Calu3 (cell line): ENCODE data around the gene BCL3. TPM values are rescaled to one million over a fixed set of nuclear protein-coding genes. Genes with fewer than 3 reads are reported as not detected.
A peak's percentile ranks its signal among the peaks of the same experiment; 100 is the strongest.

Source experiments
- Bru-seq: library from RNA; stranded (reverse); fragments of 400-500 nt; gene quantifications from one replicate; lab custom pipeline; 2021; lab: Mats Ljungman, UMichigan
- BruChase-seq, 2 experiments: library from RNA; stranded (reverse); fragments of 400-500 nt; gene quantifications; one replicate each; lab custom pipeline; 2021; lab: Mats Ljungman, UMichigan
- BruUV-seq: library from RNA; stranded (reverse); fragments of 400-500 nt; replicated peaks from 2 replicates; lab custom pipeline; 2021; lab: Mats Ljungman, UMichigan
- CTCF ChIA-PET: fragments of 300-600 bp; sonication (Branson Sonifier 250); formaldehyde crosslinking; loops from one replicate; lab custom pipeline; 2022; ENCODE audit warnings: antibody characterized with exemption; lab: Charles Lee
- DNase-seq: peaks from one replicate; pipeline ENCODE4 v3.0.0; 2022
- H3K27ac Mint-ChIP-seq: one replicate; pipeline ENCODE4 v1.8.0; 2022; ENCODE audit warnings: mixed read lengths; ENCODE audit not compliant: unreplicated experiment
- H3K27me3 Mint-ChIP-seq: one replicate; pipeline ENCODE4 v1.8.0; 2022; ENCODE audit warnings: mixed read lengths; ENCODE audit not compliant: unreplicated experiment
- H3K36me3 Mint-ChIP-seq: one replicate; pipeline ENCODE4 v1.8.0; 2022; ENCODE audit warnings: mild to moderate bottlenecking, moderate library complexity, mixed read lengths; ENCODE audit not compliant: insufficient read depth, unreplicated experiment
- H3K4me1 Mint-ChIP-seq: one replicate; pipeline ENCODE4 v1.8.0; 2022; ENCODE audit warnings: mild to moderate bottlenecking, low read depth, mixed read lengths; ENCODE audit not compliant: unreplicated experiment
- H3K4me3 Mint-ChIP-seq: one replicate; pipeline ENCODE4 v1.8.0; 2022; ENCODE audit warnings: mild to moderate bottlenecking, low read depth, moderate library complexity, mixed read lengths; ENCODE audit not compliant: unreplicated experiment
- H3K9me3 Mint-ChIP-seq: one replicate; pipeline ENCODE4 v1.8.0; 2022; ENCODE audit warnings: low read depth, mixed read lengths; ENCODE audit not compliant: unreplicated experiment
- intact Hi-C: fragments of 100-400 bp; cut with micrococcal nuclease; formaldehyde crosslinking; loops from one replicate; pipeline ENCODE4 v1.10.0; 2022; ENCODE audit not compliant: unreplicated experiment
- long read RNA-seq: library from polyadenylated mRNA; stranded (forward); transcript quantifications from one replicate; pipeline ENCODE4 v2.0.0, GENCODE V29; 2022
- total RNA-seq: library from RNA; stranded (reverse); gene quantifications from 2 replicates; pipeline ENCODE4 v1.2.3, GENCODE V29; 2022
- TF ChIP-seq, protein P1 (sequence below): fragments of 200-600 bp; IDR thresholded peaks from one replicate; pipeline ENCODE4 v1.8.0; 2022; ENCODE audit warnings: antibody characterized with exemption; ENCODE audit not compliant: unreplicated experiment

The BCL3 gene, protein sequence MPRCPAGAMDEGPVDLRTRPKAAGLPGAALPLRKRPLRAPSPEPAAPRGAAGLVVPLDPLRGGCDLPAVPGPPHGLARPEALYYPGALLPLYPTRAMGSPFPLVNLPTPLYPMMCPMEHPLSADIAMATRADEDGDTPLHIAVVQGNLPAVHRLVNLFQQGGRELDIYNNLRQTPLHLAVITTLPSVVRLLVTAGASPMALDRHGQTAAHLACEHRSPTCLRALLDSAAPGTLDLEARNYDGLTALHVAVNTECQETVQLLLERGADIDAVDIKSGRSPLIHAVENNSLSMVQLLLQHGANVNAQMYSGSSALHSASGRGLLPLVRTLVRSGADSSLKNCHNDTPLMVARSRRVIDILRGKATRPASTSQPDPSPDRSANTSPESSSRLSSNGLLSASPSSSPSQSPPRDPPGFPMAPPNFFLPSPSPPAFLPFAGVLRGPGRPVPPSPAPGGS
- total RNA-seq (37.7 and 41.5 TPM in 2 replicates), Bru-seq, nascent RNA (percentile 80 among the genes with signal in this experiment), BruChase-seq, experiment 1, labeled RNA remaining after a 6-hour chase (percentile 79 among the genes with signal in this experiment), BruChase-seq, experiment 2, labeled RNA remaining after a 2-hour chase (percentile 77 among the genes with signal in this experiment)
- long read RNA-seq, transcript BCL3-201 (9 exons, 2,038 nt): major isoform, 31 of 47 reads
- long read RNA-seq, partial matches to known transcripts: 5 of 47 reads
- long read RNA-seq, other reads (novel, unspliced or antisense): 8 of 47 reads

DNA sequence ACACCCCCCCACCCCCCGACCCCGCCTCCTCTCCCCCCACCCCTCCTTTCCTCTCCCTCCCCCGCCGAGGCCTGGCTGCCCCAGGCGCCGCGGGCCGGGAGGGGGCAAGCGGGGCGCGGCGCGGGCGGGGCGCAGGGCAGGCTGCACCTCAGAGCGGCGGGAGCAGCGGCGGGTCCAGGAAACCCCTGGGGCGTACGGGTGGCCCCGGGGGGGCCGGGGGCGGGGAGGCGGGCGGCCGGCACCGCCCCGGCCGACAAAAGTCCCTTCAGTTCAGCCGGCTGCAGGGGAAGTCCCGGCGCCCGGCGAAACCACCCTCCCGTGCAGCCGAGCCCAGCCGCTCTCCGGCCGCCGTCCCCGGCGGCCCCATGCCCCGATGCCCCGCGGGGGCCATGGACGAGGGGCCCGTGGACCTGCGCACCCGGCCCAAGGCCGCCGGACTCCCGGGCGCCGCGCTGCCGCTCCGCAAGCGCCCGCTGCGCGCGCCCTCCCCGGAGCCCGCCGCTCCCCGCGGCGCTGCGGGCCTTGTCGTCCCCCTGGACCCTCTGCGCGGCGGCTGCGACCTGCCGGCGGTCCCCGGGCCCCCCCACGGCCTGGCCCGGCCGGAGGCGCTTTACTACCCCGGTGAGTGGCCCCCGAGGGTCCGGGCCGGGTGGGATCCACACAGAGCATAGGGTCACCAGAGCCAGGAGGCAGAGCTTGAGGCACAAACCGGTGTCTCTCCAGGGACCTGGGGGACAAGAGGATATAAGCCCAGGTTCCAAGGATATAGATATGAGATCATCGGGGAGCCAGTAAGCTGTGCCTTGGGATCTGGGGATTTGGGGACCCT, at the start of gene BCL3:
Gene BCL3 (plus strand): TSS at position 283 of the 829 bp plus-strand sequence. CDS start 83 bp downstream, at position 366.
- H3K27me3 Mint-ChIP-seq: no peaks in the 10 kb centered on the region
- TF ChIP-seq, protein P1, sequence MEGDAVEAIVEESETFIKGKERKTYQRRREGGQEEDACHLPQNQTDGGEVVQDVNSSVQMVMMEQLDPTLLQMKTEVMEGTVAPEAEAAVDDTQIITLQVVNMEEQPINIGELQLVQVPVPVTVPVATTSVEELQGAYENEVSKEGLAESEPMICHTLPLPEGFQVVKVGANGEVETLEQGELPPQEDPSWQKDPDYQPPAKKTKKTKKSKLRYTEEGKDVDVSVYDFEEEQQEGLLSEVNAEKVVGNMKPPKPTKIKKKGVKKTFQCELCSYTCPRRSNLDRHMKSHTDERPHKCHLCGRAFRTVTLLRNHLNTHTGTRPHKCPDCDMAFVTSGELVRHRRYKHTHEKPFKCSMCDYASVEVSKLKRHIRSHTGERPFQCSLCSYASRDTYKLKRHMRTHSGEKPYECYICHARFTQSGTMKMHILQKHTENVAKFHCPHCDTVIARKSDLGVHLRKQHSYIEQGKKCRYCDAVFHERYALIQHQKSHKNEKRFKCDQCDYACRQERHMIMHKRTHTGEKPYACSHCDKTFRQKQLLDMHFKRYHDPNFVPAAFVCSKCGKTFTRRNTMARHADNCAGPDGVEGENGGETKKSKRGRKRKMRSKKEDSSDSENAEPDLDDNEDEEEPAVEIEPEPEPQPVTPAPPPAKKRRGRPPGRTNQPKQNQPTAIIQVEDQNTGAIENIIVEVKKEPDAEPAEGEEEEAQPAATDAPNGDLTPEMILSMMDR: no peak
- intact Hi-C loops: no loop called here
- H3K4me1 Mint-ChIP-seq: peaks cover 71% of the 10 kb centered on the region
- peak within 1 kb of the TSS; percentile 81 for H3K27ac Mint-ChIP-seq
- H3K4me3 Mint-ChIP-seq: peak within 1 kb of the TSS; percentile 72
- no peaks in the 10 kb centered on the region for H3K9me3 Mint-ChIP-seq
- BruUV-seq: no TSS peak
- DNase-seq: peak; percentile 88
- CTCF ChIA-PET: interaction anchor here (0.6 to 0.7 kb wide), 4 partner anchors 22 to 963 kb away, joined by 3 to 7 read pairs (median 4); no protein-coding TSS in a partner anchor
- H3K36me3 Mint-ChIP-seq: peaks cover 75% of the 10 kb centered on the region

DNA sequence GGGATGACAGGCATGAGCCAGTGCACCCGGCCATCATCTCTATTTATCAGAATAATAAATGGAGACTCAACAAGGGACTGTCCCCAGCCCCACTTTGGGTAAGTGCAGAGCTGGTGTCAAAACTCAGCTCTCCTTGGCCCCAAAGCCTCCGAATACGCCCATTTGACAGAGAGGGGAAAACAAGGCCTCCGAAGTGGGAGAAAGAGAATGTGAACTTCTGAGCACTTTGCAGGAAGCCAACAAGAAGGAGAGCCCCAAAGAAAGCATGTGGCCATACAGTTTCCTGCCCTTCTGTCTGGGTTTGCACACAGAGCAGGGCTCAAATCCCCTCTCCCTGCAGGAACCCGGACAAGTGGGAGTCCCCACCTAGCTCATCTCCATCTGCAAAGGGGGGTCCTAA, 48.0 kb upstream of the BCL3 start:
- peaks cover 31% of the 10 kb centered on the region for H3K4me1 Mint-ChIP-seq
- no peak overlapping the region for H3K27ac Mint-ChIP-seq
- intact Hi-C loops: no loop called here
- peaks cover 4% of the 10 kb centered on the region for H3K36me3 Mint-ChIP-seq
- BruUV-seq: no TSS peak
- TF ChIP-seq, protein P1: no peak
- no peaks in the 10 kb centered on the region for H3K9me3 Mint-ChIP-seq
- CTCF ChIA-PET: no interaction called here
- DNase-seq: no peak
- H3K27me3 Mint-ChIP-seq: no peaks in the 10 kb centered on the region
- no peak overlapping the region for H3K4me3 Mint-ChIP-seq

DNA sequence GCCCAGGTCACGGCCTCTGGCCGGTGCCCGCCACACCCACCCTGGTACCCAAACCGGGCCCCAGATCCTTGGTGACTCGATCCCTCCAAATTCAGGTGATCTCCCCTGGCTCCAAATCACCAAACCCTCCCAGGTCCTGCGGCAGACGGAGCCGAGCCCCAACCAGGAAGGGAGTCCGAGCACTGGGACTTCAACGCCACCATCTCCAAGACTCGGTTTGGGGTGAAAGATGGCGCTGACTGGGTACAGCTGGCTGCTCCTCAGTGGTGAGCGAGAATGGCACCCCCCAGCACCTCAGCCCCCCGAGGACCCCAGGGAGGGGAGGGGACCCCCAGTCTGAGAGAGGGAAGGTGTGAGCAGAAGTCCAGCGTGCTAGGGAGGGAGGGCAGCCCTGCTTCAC, 47.3 kb upstream of the BCL3 start:
- TF ChIP-seq, protein P1: no peak
- no peak overlapping the region for H3K4me3 Mint-ChIP-seq
- BruUV-seq: no TSS peak
- H3K36me3 Mint-ChIP-seq: no peaks in the 10 kb centered on the region
- peaks cover 24% of the 10 kb centered on the region for H3K4me1 Mint-ChIP-seq
- CTCF ChIA-PET: interaction anchor here (0.8 kb wide), 1 partner anchor 23 kb away, joined by 3 read pairs; no protein-coding TSS in a partner anchor
- intact Hi-C loops: no loop called here
- H3K27ac Mint-ChIP-seq: no peak overlapping the region
- DNase-seq: no peak
- no peaks in the 10 kb centered on the region for H3K9me3 Mint-ChIP-seq
- H3K27me3 Mint-ChIP-seq: no peaks in the 10 kb centered on the region
